ENCODE results near the gene CD248.

- TF ChIP-seq CTCF (IDR thresholded peaks at IDR 0.05) (peak; percentile 30), EZH2 (IDR thresholded peaks at IDR 0.05; ENCODE audit: borderline replicate concordance, insufficient read depth, low read depth, low read length, poor library complexity, severe bottlenecking) (no peak)
These were observed 49.2 kb downstream of the CD248 start for GRCh38 chr11:66267379-66268243.
